H7 (cell line): ENCODE results near the gene B4GALT5. TPM values are rescaled to one million over a fixed set of nuclear protein-coding genes. Genes with fewer than 3 reads are reported as not detected.
"Not testable (repeated sequence)": the region's sequence is repeated elsewhere in the genome, so short reads cannot be mapped to it uniquely, and the experiment has no call there.

Experiments used
- DNase-seq: peaks from one replicate; pipeline ENCODE4 v3.0.0; 2012
- H3K27me3 ChIP-seq: 2 replicates; pipeline ENCODE4 v1.6.0; 2011; ENCODE audit warnings: mild to moderate bottlenecking, low read length; ENCODE audit not compliant: control insufficient read depth, insufficient read depth
- H3K36me3 ChIP-seq: replicated peaks from 2 replicates; pipeline ENCODE4 v1.5.1; 2011; ENCODE audit warnings: low read length; ENCODE audit not compliant: control insufficient read depth, insufficient read depth
- H3K4me3 ChIP-seq: 2 replicates; pipeline ENCODE4 v1.5.1; 2011; ENCODE audit warnings: low read depth, mild to moderate bottlenecking, control low read depth, low read length, moderate library complexity; ENCODE audit not compliant: insufficient read depth
- total RNA-seq: library from RNA; depleted of rRNA; stranded (reverse); fragments of >200 nt; shearing (Covaris generic); gene quantifications from 2 replicates; pipeline ENCODE4 v1.2.3, GENCODE V29; 2014

The B4GALT5 gene
- total RNA-seq, 1 experiment from 2014 or later, result 31.7 TPM

GRCh38 chr20:49668878-49669195 lies 44.8 kb downstream of the B4GALT5 start:
- H3K36me3 ChIP-seq, result not testable (repeated sequence)

GRCh38 chr20:49668181-49668877 lies 45.3 kb downstream of the B4GALT5 start:
- no peak overlapping the region for H3K4me3 ChIP-seq
- no peak for DNase-seq
- no peaks in the 10 kb centered on the region for H3K27me3 ChIP-seq

More at GRCh38 chr20:49668878-49669195, 44.8 kb downstream of the B4GALT5 start:
- not testable (repeated sequence) for DNase-seq, H3K4me3 ChIP-seq, H3K27me3 ChIP-seq

DNA sequence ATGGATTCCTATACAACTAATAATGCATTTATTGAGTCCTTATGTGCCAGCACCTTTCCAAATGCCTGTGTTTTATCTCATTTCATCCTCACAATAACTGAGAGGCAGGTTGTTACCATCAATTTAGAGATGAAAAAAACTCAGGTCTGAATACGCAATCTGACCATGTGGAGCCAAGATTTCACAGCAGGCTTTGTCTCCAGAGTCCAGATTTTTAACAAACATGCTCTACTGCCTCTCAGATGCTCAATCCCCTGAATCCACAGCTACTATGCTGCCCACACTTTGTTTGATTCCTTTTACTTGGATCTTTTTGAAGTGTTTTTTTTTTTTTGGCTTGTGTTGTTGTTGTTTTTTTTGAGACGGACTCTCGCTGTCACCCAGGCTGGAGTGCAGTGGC lies 46.8 kb downstream of the B4GALT5 start:
- Histone ChIP-seq H3K36me3 (no peaks in the 10 kb centered on the region), H3K4me3 (no peak overlapping the region), H3K27me3 (no peaks in the 10 kb centered on the region)
- DNase-seq, result no peak

More at GRCh38 chr20:49668181-49668877, 45.3 kb downstream of the B4GALT5 start:
- H3K36me3 ChIP-seq, result no peaks in the 10 kb centered on the region

DNA sequence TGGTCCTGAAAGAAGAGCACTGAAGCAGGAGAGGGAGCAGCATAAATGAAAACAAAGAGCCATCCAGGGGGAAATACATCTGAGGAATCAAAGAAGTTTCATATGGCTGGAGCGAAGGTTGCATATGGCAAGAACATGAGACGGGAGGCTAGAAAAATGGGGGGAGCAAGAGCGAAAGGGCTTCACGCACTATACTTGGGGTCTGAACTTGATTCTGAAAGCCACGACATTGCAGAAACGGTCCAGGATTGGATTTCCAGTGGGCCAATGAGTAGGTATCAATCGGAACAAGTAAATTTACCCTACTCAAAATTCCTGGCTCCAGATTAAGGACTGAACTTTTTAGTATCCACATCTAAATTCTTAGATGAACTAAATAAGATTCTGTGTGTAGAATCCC lies 47.9 kb downstream of the B4GALT5 start:
- no peak for DNase-seq
- no peaks in the 10 kb centered on the region for H3K36me3 ChIP-seq
- no peak overlapping the region for H3K4me3 ChIP-seq
- H3K27me3 ChIP-seq, result no peaks in the 10 kb centered on the region

- Histone ChIP-seq H3K36me3 (no peaks in the 10 kb centered on the region), H3K27me3 (no peaks in the 10 kb centered on the region), H3K4me3 (no peak overlapping the region)
- DNase-seq, result no peak
These were observed 48.9 kb downstream of the B4GALT5 start for GRCh38 chr20:49664612-49665313.

- no peaks in the 10 kb centered on the region for H3K27me3 ChIP-seq
- no peaks in the 10 kb centered on the region for H3K36me3 ChIP-seq
- no peak for DNase-seq
- H3K4me3 ChIP-seq, result no peak overlapping the region
These were observed 50.6 kb downstream of the B4GALT5 start for GRCh38 chr20:49663112-49663511.

DNA sequence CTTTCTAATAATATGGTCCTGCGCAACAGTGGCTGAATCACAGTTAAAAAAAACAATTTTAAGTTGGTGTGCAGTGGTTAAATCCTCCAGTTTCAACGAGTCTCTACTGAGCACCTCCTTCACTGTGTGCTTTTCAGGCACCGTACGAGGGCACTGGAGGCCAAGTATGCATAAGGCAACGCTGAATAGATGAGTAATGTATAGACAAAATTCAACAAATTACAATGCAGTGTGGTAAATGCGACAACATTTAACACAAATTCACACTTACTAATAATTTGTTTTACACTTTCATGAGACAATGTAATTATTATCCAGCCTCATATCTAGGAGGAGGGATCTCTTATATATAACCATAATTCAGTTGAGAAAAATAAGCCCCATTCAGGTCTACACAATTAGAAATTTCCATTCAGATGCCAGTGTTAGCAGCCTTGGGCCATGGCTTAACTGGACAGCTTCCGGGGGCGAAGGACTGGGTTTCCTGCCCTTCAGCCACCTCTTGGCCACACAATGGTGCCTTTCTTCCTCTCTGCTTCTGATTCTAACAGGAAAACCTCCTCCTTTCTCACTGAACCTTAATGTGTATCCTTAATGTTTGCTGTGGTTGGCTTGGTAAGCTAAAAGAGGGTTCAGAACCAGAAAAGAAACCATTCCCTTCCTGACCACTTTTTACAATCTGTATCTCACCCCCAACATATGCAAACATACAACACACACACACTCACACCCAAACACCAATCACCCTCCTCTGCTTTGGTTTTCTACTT lies 51.9 kb downstream of the B4GALT5 start:
- Histone ChIP-seq H3K4me3 (no peak overlapping the region), H3K27me3 (no peaks in the 10 kb centered on the region), H3K36me3 (no peaks in the 10 kb centered on the region)
- DNase-seq, result no peak

GRCh38 chr20:49660912-49661311 lies 52.8 kb downstream of the B4GALT5 start:
- H3K36me3 ChIP-seq, result peaks cover 4% of the 10 kb centered on the region; the same call in 1 of the 2 replicates
- H3K27me3 ChIP-seq, result no peaks in the 10 kb centered on the region
- DNase-seq, result no peak
- H3K4me3 ChIP-seq, result no peak overlapping the region

DNA sequence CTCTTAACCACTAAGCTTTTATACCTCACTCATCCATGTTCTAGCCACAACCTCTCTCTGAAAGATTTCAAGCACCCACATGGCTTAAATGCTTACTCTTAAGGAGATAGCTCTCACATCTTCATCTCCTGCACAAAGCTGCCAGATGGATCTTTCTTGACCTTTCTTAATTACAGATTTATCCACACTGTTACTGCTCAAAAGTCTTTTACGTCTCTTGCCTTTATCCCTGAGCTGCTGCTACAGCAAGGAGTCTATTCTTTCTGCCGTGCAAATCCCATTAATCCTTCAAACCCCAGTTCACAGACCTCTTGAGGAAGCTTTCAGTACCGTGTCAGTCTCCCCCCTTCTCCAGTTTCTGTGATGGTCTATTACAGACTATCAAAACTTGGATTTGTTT lies 54.6 kb downstream of the B4GALT5 start:
- H3K27me3 ChIP-seq, result no peaks in the 10 kb centered on the region
- no peak for DNase-seq
- H3K4me3 ChIP-seq, result no peak overlapping the region
- H3K36me3 ChIP-seq, result peaks cover 8% of the 10 kb centered on the region

- H3K27me3 ChIP-seq, result no peaks in the 10 kb centered on the region
- no peak overlapping the region for H3K4me3 ChIP-seq
- H3K36me3 ChIP-seq, result peaks cover 13% of the 10 kb centered on the region
- DNase-seq, result peak; percentile 47
These were observed 55.2 kb downstream of the B4GALT5 start for GRCh38 chr20:49658508-49658907.

GRCh38 chr20:49657118-49657901 lies 56.4 kb downstream of the B4GALT5 start:
- H3K4me3 ChIP-seq, result no peak overlapping the region
- H3K27me3 ChIP-seq, result no peaks in the 10 kb centered on the region
- DNase-seq, result no peak
- H3K36me3 ChIP-seq, result peaks cover 21% of the 10 kb centered on the region

GRCh38 chr20:49656304-49656703 lies 57.4 kb downstream of the B4GALT5 start:
- no peak for DNase-seq
- Histone ChIP-seq H3K4me3 (no peak overlapping the region), H3K36me3 (peaks cover 21% of the 10 kb centered on the region), H3K27me3 (no peaks in the 10 kb centered on the region)

DNA sequence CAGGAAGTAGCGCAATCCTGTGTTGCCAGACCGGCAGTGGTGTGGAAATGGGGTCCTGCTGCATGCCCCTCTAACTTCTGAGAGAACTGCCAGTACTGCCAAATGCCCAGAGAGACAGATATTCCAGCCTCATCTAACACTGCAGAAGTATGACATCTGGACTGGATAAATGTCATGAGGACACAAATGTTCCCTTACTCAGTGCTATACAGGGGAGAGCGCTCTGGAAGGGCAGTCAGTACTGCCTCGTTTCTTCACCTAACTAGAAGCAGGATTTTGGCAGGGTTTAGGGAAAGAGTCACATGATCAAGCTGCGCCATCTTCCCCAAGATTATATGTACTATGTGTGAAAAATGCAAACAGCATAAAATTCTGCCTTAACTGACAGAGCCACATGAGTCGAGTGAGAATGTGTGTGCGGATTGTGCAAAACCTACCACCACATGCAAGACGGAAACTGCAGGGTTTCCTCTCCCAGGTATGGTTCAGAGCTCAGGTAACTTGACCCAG lies 59.7 kb downstream of the B4GALT5 start:
- Histone ChIP-seq H3K4me3 (no peak overlapping the region), H3K36me3 (peaks cover 23% of the 10 kb centered on the region), H3K27me3 (no peaks in the 10 kb centered on the region)
- no peak for DNase-seq

DNA sequence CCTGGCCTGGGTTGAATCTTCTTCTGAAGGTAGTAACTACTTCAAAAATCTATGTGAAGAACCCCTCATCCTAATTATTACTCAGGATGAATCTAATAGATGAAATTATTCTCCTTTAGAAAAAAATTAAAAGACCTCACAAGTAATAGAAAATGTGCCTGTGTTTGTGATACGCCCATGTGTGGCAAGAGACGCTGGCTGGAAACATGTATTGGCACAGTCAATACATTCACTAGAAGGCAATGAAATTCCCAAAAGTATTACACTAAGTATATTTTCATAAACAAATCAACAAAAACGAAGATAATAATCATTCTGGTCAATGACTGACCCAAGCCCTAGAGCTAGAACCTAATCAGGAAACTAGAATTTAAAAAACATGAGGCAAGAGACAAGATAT lies 64.0 kb downstream of the B4GALT5 start:
- no peak for DNase-seq
- H3K4me3 ChIP-seq, result no peak overlapping the region
- peaks cover 39% of the 10 kb centered on the region for H3K36me3 ChIP-seq
- H3K27me3 ChIP-seq, result no peaks in the 10 kb centered on the region
